ENCODE results near the gene MLEC. TPM values are rescaled to one million over a fixed set of nuclear protein-coding genes. Genes with fewer than 3 reads are reported as not detected.

MLEC gene
- total RNA-seq, 4 donors from 2014 or later: 46.5 to 89.4 (median 60.1) TPM

DNA sequence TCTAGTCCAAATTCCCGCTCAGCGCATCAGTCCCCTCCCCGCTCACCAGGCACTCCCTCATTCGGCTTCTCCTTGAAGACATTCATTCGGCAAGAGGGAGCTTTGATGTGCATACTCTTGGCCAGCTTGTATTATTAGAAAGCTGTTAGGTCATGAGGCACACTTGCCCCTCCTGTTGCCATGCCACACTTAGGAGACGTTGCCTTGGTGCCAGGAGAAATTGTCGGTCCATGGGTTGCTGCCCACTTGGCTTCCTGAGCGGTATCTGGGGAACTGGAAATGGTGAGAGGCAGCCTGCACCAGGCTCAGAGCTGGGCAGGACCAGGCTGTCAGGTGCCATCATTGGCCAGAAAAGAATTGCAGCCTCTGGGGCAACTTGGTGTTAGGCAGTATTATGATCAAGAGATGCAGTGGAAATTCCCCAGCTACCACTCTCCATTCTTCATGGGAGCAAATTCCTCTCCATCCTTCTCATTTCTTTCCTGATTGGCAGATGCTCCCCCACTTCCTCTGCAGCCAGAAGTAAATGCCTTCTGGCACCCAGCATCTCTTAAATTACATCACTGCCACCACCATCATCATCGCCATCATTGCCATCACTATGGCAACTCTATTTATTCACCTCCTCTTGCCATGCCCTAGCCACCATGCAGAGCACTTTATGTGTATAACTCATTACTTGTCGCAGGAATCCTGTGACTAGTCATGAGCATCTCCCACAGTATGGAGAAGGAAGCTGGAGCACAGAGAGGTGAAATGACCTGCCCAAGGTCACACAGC, 34.1 kb upstream of the MLEC start:
- Histone ChIP-seq H3K36me3 (no peaks in the 10 kb centered on the region), H3K9me3 (no peaks in the 10 kb centered on the region), H3K27ac (peak overlapping the region in 1 of 4 donors; percentile 18), H3K4me1 (peaks cover 14 to 17% of the 10 kb centered on the region in 2 donors), H3K27me3 (peaks cover 0 to 11% (median 2%) of the 10 kb centered on the region in 3 donors), H3K4me3 (no peak overlapping the region)
- ATAC-seq (peak in 1 of 2 donors; percentile 27), DNase-seq (no peak)
- in situ Hi-C loops (cut with MboI; ENCODE audit: low sequenced_read_pairs in 4 of 4) (no loop called here), intact Hi-C loops (cut with DNase I; ENCODE audit: low total_unique reads) (no loop called here)
- TF ChIP-seq POLR2A (IDR thresholded peaks at IDR 0.05) (no peak), CTCF (IDR thresholded peaks at IDR 0.05 in 4 of 5, conservative IDR thresholded peaks at IDR 0.05 in 1 of 5) (no peak)

DNA sequence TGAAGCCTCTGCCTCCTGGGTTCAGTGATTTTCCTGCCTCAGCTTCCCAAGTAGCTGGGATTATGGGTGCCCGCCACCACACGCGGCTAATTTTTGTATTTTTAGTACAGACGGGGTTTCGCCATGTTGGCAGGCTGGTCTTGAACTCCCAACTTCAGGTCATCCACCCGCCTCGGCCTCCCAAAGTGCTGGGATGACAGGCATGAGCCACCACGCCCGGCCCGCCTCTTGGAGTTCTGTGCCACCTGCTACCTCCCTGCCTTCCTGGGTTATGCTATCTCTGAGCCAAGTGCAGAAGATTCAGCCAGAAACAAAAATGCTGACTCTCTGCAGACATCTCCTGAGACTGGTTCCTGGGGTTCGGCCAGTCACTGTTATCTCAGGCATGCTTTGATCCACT, 33.3 kb upstream of the MLEC start:
- intact Hi-C loops (cut with DNase I; ENCODE audit: low total_unique reads): no loop called here
- no peak for TF ChIP-seq CTCF (IDR thresholded peaks at IDR 0.05 in 4 of 5, conservative IDR thresholded peaks at IDR 0.05 in 1 of 5)
- TF ChIP-seq POLR2A (IDR thresholded peaks at IDR 0.05): no peak
- DNase-seq: no peak
- H3K4me3 ChIP-seq: no peak overlapping the region
- no peak for ATAC-seq
- H3K36me3 ChIP-seq: no peaks in the 10 kb centered on the region
- H3K27me3 ChIP-seq: peaks cover 0 to 11% (median 2%) of the 10 kb centered on the region in 3 donors
- in situ Hi-C loops (cut with MboI; ENCODE audit: low sequenced_read_pairs in 4 of 4): no loop called here
- no peaks in the 10 kb centered on the region for H3K9me3 ChIP-seq
- peak overlapping the region in 3 of 4 donors; percentile 18 to 54 (median 46) for H3K27ac ChIP-seq
- H3K4me1 ChIP-seq: peaks cover 12 to 14% of the 10 kb centered on the region in 2 donors

GRCh38 chr12:120654656-120655055, 32.3 kb upstream of the MLEC start:
- intact Hi-C loops (cut with DNase I; ENCODE audit: low total_unique reads): no loop called here
- DNase-seq: peak in 1 of 2 donors; percentile 29
- Histone ChIP-seq H3K9me3 (no peaks in the 10 kb centered on the region), H3K27me3 (peaks cover 0 to 9% (median 2%) of the 10 kb centered on the region in 3 donors), H3K27ac (peak overlapping the region; percentile 18 to 54 (median 42)), H3K4me3 (no peak overlapping the region), H3K36me3 (no peaks in the 10 kb centered on the region), H3K4me1 (peaks cover 3 to 5% of the 10 kb centered on the region in 2 donors)
- in situ Hi-C loops (cut with MboI; ENCODE audit: low sequenced_read_pairs in 4 of 4): no loop called here
- peak; percentile 23 to 26 for ATAC-seq
- TF ChIP-seq POLR2A (IDR thresholded peaks at IDR 0.05): no peak
- TF ChIP-seq CTCF (IDR thresholded peaks at IDR 0.05 in 4 of 5, conservative IDR thresholded peaks at IDR 0.05 in 1 of 5): no peak

DNA sequence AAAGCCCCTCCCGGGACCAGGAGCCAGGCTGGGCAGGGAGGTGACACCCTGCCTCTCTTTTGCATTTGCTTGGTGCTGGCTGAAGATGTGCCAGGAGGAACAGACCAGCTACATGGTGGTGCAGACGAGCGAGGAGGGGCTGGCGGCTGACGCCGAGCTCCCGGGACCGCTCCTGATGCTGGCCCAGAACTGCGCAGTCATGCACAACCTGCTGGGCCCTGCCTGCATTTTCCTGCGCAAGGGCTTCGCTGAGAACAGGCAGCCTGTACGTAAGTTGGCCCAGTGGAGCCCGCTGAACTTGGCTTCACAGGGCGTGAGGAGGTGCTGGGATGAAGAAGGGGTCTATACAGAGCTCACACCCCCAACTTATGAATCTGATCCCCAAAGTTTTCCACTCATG, 30.9 kb upstream of the MLEC start:
- H3K27ac ChIP-seq: no peak overlapping the region
- peaks cover 0 to 4% (median 0%) of the 10 kb centered on the region in 3 donors for H3K27me3 ChIP-seq
- in situ Hi-C loops (cut with MboI; ENCODE audit: low sequenced_read_pairs in 4 of 4): no loop called here
- no peak overlapping the region for H3K4me3 ChIP-seq
- intact Hi-C loops (cut with DNase I; ENCODE audit: low total_unique reads): no loop called here
- ATAC-seq: no peak
- peaks cover 0 to 3% of the 10 kb centered on the region in 2 donors for H3K4me1 ChIP-seq
- H3K36me3 ChIP-seq: no peaks in the 10 kb centered on the region
- TF ChIP-seq CTCF (IDR thresholded peaks at IDR 0.05 in 4 of 5, conservative IDR thresholded peaks at IDR 0.05 in 1 of 5) (no peak), POLR2A (IDR thresholded peaks at IDR 0.05) (no peak)
- DNase-seq: no peak
- H3K9me3 ChIP-seq: no peaks in the 10 kb centered on the region
